HG02852 (cell line): Measurements from ENCODE around the gene AP2A1.

ENCODE experiments used
- ATAC-seq: cut with Tn5 transposase; IDR thresholded peaks from one replicate; pipeline ENCODE4 v1.9.1; 2021; ENCODE audit warnings: mild to moderate bottlenecking, moderate library complexity; ENCODE audit not compliant: unreplicated experiment

AP2A1 gene

GRCh38 chr19:49791776-49792445, 25.1 kb downstream of the AP2A1 start:
- ATAC-seq = no peak

GRCh38 chr19:49792829-49793560, 26.2 kb downstream of the AP2A1 start:
- ATAC-seq = no peak

DNA sequence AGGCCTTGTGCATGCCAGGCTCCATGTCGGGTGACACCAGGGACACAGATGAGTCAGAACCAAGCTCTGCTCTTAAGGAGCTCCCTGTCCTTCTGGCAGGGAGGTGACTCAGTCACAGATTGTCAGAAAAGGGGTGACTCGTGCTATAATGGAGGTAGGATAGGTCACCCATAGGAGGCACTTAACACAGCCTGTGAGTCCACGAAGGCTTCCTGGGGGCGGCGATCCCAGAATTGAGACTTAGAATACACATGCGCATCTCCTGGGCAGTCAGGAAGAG, 26.7 kb downstream of the AP2A1 start:
- ATAC-seq = no peak

DNA sequence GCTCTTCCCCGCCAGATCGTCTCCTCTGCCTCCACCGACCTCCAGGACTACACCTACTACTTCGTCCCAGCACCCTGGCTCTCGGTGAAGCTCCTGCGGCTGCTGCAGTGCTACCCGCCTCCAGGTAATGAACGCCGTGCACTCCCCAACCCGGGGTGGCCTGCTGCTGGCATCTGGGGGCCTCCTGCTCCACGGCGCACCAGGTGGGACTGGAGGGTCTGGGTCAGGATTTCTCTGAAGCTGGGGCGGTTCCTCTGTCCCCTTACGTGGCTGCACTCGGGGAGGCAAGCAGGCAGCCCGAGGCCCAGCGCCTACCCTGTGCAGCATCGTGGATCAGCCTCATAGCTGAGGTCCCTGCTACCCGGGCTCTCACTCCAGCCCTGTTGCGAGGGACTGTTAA, 28.8 kb downstream of the AP2A1 start:
- ATAC-seq = no peak

- no peak for ATAC-seq
These were observed 31.8 kb downstream of the AP2A1 start for GRCh38 chr19:49798574-49798973.

DNA sequence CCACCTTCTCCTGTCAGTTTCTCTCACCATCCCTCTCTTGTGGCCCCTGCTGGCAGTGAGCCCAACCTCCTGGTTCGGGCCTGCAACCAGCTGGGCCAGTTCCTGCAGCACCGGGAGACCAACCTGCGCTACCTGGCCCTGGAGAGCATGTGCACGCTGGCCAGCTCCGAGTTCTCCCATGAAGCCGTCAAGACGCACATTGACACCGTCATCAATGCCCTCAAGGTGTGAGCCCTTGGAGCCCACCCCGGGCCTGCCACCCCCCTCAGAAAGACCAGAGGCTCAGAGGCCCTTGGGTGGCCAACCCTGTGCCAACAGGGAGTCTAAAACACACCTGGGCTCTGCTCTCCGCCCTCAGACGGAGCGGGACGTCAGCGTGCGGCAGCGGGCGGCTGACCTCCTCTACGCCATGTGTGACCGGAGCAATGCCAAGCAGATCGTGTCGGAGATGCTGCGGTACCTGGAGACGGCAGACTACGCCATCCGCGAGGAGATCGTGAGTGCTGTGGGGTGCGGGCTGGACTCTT, 32.5 kb downstream of the AP2A1 start:
- ATAC-seq = no peak

GRCh38 chr19:49799798-49800376, 33.1 kb downstream of the AP2A1 start:
- no peak for ATAC-seq

- no peak for ATAC-seq
These were observed 34.0 kb downstream of the AP2A1 start for GRCh38 chr19:49800771-49801170.

DNA sequence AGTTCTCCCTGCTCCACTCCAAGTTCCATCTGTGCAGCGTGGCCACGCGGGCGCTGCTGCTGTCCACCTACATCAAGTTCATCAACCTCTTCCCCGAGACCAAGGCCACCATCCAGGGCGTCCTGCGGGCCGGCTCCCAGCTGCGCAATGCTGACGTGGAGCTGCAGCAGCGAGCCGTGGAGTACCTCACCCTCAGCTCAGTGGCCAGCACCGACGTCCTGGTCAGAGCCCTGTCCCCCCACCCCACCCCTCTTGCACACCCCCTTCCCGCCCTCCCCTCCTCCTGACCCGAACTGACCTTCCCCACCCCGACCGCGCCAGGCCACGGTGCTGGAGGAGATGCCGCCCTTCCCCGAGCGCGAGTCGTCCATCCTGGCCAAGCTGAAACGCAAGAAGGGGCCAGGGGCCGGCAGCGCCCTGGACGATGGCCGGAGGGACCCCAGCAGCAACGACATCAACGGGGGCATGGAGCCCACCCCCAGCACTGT, 34.6 kb downstream of the AP2A1 start:
- no peak for ATAC-seq

DNA sequence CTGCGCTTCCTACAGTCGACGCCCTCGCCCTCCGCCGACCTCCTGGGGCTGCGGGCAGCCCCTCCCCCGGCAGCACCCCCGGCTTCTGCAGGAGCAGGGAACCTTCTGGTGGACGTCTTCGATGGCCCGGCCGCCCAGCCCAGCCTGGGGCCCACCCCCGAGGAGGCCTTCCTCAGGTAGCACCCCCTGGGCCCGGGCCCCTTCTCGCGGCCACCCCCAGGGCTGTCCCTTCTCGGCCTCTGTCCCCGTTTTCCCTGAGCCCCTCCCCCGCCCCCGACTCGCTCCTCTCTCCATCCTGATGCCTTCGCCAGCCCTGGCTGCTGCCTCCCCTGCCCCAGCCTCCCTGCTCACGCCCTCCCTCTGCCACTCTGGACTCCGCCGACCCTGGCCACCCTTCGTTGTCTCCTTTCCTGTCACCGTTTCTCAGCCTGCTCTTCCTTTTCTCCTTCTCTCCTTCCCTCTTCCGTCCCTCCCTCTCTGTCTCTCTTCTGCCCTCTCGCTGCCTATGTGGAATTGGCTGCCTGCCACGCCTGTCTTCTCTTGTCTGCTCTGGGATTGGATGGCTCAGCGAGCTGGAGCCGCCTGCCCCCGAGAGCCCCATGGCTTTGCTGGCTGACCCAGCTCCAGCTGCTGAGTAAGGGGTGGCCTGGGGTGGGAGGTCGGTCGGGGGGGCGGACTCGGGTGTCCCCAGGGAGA, 35.3 kb downstream of the AP2A1 start:
- ATAC-seq = no peak

GRCh38 chr19:49802836-49803528, 36.2 kb downstream of the AP2A1 start:
- ATAC-seq = no peak

GRCh38 chr19:49803529-49803856, 36.7 kb downstream of the AP2A1 start:
- ATAC-seq = no peak

GRCh38 chr19:49805822-49806619, 39.2 kb downstream of the AP2A1 start:
- no peak for ATAC-seq

GRCh38 chr19:49806620-49806959, 39.8 kb downstream of the AP2A1 start:
- ATAC-seq = no peak

GRCh38 chr19:49807058-49807903, 40.5 kb downstream of the AP2A1 start:
- no peak for ATAC-seq

DNA sequence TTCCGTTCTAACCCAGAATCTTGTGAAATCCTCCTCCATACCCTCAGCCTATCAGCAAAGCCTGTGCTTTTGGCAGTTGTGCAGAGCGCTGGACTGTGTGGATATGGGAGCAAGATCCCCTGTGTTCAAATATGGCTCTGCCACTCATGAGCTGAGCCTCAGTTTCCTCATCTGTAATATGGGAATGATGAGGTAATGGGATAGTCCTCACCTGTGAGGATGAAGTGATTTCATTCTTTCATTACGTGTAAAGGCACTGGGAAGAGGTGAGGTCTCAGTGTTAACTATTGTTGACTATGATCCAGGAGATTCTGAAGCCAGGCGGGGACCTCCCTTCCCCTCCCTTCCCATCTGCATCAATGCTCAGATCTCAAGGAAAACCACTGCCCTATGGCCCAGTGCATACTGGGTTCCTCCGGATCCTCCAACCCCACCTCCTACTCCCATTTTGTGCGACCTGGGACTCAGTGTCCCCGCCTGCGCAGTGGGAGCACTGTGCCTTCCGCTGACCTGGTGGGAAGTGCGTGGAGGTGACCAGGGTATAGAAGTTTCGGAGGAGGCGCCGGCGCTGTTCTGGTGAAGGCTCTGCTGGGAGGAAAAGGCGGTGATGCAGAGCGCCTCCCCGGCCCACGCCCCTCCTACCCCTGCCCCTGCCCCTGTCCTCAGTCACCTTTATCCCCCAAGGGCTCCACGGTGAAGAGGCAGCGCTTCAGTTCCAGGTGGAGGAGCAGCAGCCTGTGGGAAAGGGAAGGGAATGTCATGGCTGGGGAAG, 41.3 kb downstream of the AP2A1 start:
- ATAC-seq = no peak

DNA sequence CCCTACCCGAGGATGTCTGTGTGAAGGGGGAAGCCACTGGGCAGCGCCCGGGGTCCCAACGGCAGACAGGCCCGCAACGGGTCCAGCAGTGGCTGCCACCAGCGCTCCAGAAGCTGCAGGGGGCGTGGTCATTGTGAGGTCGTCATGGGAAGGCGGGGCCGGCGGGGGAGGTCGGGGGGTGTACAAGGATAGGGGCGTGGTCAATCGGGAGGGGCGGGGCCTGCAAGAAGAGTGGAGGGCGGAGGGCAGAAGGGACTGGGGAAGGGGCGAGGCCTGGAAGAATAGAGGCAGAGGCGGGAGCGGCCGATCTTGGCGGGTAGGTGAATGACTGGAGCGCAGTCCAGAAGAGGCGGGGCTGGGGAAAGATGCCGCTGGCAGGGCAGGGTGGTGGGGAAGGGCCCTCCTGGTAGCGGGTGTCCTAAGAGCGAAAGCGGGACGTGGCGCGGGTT, 41.9 kb downstream of the AP2A1 start:
- ATAC-seq = no peak

DNA sequence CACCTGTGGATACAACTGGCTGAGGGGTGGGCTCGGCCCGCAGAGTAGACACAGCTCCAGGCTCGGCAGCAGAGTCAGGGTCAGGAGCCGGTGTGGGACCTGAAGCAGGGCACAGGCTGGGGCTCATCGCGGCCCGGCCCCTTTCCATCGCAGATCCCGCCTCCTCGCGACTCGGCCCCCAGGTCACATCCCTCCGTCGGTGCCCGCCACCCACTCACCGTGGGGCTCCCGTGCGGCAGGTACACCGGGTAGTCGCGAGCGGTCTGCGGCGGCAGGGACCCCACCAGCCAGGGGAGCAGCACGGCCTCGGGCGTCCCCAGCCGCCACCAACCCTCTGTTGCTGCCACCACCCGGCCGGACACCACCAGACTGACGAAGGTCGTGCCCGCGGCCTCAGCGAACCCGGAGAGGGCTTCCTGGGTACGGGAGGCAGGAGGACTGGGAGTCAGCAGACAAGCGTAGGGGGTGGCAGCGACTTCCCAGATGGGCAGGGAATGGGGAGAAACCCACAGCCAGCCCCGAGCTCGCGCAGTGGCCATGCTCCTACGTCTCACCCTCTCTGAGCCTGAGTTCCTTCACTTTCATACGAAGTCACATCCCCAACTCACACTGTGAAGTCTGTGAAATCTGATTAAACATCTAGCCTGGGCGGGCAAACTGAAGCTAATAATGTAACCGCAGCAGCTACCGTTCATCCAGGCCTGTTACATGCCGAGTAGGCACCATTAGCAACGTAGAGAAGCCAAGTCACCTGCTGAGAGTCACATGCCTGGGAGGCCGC, 42.5 kb downstream of the AP2A1 start:
- no peak for ATAC-seq
